Measurements from ENCODE around the gene MPP1. TPM values are rescaled to one million over a fixed set of nuclear protein-coding genes. Genes with fewer than 3 reads are reported as not detected.

MPP1 gene
- total and polyA plus RNA-seq, 2 of the 8 experiments (the other 6 are each of a cell fraction or from before 2014, with no cell fraction given): 7.6 to 13.4 TPM

GRCh38 chrX:154738011-154738738, 67.1 kb downstream of the MPP1 start:
- Histone ChIP-seq H2BK5ac (ENCODE audit: low read depth, low read length) (no peak overlapping the region), H2AK5ac (ENCODE audit: low read depth, low read length) (no peak overlapping the region), H3K23me2 (ENCODE audit: low read depth, low read length) (no peaks in the 10 kb centered on the region), H3K27me3 (replicated peaks in 1 of 4; ENCODE audit: control insufficient read depth in 3 of 4, extremely low read depth in 1 of 4, insufficient read depth in 3 of 4, low read length in 3 of 4) (no peaks in the 10 kb centered on the region), H3K56ac (replicated peaks; ENCODE audit: insufficient read length, low read depth, low read length) (no peak overlapping the region), H2BK20ac (ENCODE audit: low read length) (no peak overlapping the region), H4K8ac (ENCODE audit: extremely low read depth, insufficient read depth, low read length) (no peak overlapping the region), H4K91ac (replicated peaks; ENCODE audit: insufficient read length, low read length) (no peak overlapping the region), H3K79me2 (ENCODE audit: control insufficient read depth in 1 of 2, insufficient read depth in 2 of 2, low read length in 2 of 2) (no peaks in the 10 kb centered on the region), H3K27ac (ENCODE audit: low read depth, low read length) (no peak overlapping the region), H3K4me1 (replicated peaks in 1 of 4; ENCODE audit: control insufficient read depth in 3 of 4, insufficient read depth in 4 of 4, low read length in 3 of 4) (no peaks in the 10 kb centered on the region), H3K23ac (ENCODE audit: insufficient read length) (no peak overlapping the region), H3K4me3 (ENCODE audit: extremely low read depth in 1 of 4, insufficient read depth in 2 of 4, low read depth in 3 of 4, low read length in 4 of 4) (no peak overlapping the region), H4K20me1 (replicated peaks in 1 of 2; ENCODE audit: control insufficient read depth in 1 of 2, insufficient read depth in 2 of 2, low read length in 2 of 2) (no peaks in the 10 kb centered on the region), H3K9ac (replicated peaks in 1 of 4; ENCODE audit: extremely low read depth in 1 of 4, low read depth in 3 of 4, low read length in 3 of 4) (no peak overlapping the region), H3K18ac (ENCODE audit: extremely low read depth, low read length) (no peak overlapping the region), H4K5ac (ENCODE audit: insufficient read length, low read depth, low read length) (no peak overlapping the region), H2AFZ (ENCODE audit: low read length) (no peak overlapping the region), H3K4me2 (ENCODE audit: insufficient read depth in 1 of 2, low read depth in 2 of 2, low read length in 2 of 2) (no peak overlapping the region), H2BK12ac (ENCODE audit: low read depth, low read length) (no peak overlapping the region), H3K4ac (replicated peaks; ENCODE audit: insufficient read length, low read depth, low read length) (no peak overlapping the region), H3K14ac (ENCODE audit: insufficient read length) (no peak overlapping the region), H3K79me1 (ENCODE audit: low read depth, low read length) (no peaks in the 10 kb centered on the region), H3K36me3 (ENCODE audit: control insufficient read depth in 2 of 4, insufficient read depth in 4 of 4, low read length in 3 of 4) (no peaks in the 10 kb centered on the region), H2BK120ac (replicated peaks; ENCODE audit: low read depth, low read length) (no peak overlapping the region), H2BK15ac (ENCODE audit: low read length) (no peak overlapping the region), H3K9me3 (ENCODE audit: insufficient read depth in 2 of 2, low read depth in 1 of 2, low read length in 1 of 2) (no peaks in the 10 kb centered on the region)
- DNase-seq (ENCODE audit: low read depth in 1 of 2, low spot score in 2 of 2) (no peak), FAIRE-seq (no peak)
- WGBS, 2 experiments (ENCODE audit: extremely low coverage in 1 of 2, insufficient coverage in 1 of 2, insufficient read length in 1 of 2, insufficient replicate concordance in 2 of 2, low coverage in 1 of 2, low lambda C conversion rate in 2 of 2, missing lambda C conversion rate in 1 of 2): 88 to 100% methylated on average over 1 to 8 of the region's 8 CpGs
- ChIA-PET POLR2A (ENCODE audit: partially characterized antibody) (no interaction called here), CTCF (ENCODE audit: partially characterized antibody) (interaction anchor here (0.8 to 1.3 kb wide), 2 partner anchors 8 to 11 kb away, joined by 3 read pairs; no protein-coding TSS in a partner anchor)
- TF ChIP-seq HDAC6 (IDR thresholded peaks at IDR 0.05; ENCODE audit: low read depth, low read length) (no peak), CTCF (IDR thresholded peaks at IDR 0.05; ENCODE audit: control extremely low read depth in 1 of 3, insufficient read depth in 1 of 3, low read depth in 1 of 3, low read length in 3 of 3) (no peak), BACH1 (IDR thresholded peaks at IDR 0.05; ENCODE audit: low read length) (no peak), YY1 (IDR thresholded peaks at IDR 0.05; ENCODE audit: low read depth, low read length) (no peak), RBBP5 (IDR thresholded peaks at IDR 0.05; ENCODE audit: borderline replicate concordance, low read depth, low read length) (no peak), GABPA (IDR thresholded peaks at IDR 0.05; ENCODE audit: borderline replicate concordance, insufficient read depth, low read length) (no peak), RFX5 (IDR thresholded peaks at IDR 0.05; ENCODE audit: borderline replicate concordance, low read depth, low read length) (no peak), SP4 (IDR thresholded peaks at IDR 0.05; ENCODE audit: low read length) (no peak), CBX8 (IDR thresholded peaks at IDR 0.05; ENCODE audit: borderline replicate concordance, low read depth, low read length) (no peak)

Measured in H1 (cell line).